Subcutaneous adipose tissue (tissue), 4 donors: Measurements from ENCODE around the gene HOXB1. TPM values are rescaled to one million over a fixed set of nuclear protein-coding genes. Genes with fewer than 3 reads are reported as not detected.

ENCODE experiments used
- CTCF ChIP-seq: fragments of 450-650 bp; IDR thresholded peaks from one replicate; pipeline ENCODE4 v1.5.1; 2016; ENCODE audit warnings: low read depth, mild to moderate bottlenecking, control low read depth, antibody characterized with exemption, moderate library complexity
- total RNA-seq, 4 donors: library from RNA; depleted of rRNA; stranded (reverse); fragments of >200 nt; gene quantifications; one replicate each; pipeline ENCODE4 v1.1.0, GENCODE V29; 2016

HOXB1 gene
- total RNA-seq, 4 donors from 2014 or later = not detected

DNA sequence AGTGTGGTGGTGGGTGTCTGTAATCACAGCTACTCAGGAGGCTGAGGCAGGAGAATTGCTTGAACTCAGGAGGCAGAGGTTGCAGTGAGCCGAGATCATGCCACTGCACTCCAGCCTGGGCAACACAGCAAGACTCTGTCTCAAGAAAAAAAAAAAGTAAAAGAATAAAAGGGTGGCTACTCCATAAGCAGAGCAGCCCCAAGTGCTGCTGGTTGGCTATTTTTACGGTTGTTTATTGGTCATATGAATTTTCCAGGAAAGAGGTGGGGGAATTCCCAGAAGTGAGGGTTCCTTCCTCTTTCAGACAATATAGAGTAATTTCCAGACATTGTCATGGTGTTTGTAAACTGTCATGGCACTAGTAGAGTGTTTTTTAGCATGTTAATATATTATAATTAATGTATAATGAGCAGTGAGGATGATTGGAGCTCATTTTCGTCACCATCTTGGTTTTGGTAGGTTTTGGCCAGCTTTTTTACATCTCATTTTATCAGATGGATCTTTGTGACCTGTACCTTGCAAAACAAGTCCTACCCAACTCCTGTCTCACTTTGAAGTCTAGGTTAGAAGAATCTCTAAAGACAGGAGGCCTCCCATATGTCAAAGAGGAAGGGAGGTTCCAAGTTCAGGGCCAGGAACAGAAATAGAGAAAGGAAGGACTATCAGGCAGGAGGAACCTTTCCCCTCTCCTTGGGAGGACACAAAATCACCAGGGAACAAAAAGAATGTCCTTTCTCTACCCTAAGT lies 39.1 kb downstream of the HOXB1 start:
- no peak for TF ChIP-seq CTCF

DNA sequence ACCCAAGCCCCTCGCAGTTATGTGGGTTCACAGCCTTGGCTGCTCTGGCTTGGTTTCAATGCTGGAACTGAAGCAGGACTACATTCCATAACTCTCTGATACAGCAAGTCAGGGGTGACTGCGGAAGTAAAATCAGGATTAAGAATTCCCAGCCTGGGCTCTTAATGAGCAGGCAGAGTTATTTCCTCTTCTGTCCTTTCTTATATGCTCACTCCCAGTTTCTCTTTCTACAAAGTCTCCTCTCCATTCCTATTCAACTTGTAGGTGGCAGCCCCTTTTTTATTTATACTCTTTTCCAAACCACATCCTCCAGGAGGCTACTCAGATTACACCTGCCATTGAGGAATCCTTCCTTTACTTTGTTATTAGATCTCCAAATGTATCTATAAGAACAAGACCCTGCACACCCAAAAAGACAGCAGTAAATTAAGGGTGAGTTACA lies 40.3 kb downstream of the HOXB1 start:
- TF ChIP-seq CTCF = no peak

GRCh38 chr17:48489781-48490180 lies 41.0 kb downstream of the HOXB1 start:
- TF ChIP-seq CTCF = no peak

GRCh38 chr17:48488548-48489106 lies 42.2 kb downstream of the HOXB1 start:
- TF ChIP-seq CTCF = no peak

DNA sequence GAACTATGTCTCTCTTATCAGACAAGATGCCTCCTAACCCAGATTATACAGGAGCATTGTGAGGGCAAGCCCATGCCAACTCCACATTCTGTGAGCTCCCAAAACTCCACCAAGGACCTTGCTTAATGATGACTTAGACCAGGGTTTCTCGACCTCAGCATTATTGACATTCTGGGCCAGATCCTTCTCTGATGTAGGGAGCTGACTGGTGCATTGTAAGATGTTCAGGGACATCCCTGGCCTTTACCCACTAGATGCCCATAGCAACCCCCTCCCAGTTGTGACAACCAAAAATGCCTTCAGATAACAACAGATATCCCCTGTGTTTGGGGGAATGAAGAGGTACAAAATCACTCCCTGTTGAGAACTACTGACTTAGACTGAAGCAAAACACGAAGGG lies 43.6 kb downstream of the HOXB1 start:
- no peak for TF ChIP-seq CTCF

GRCh38 chr17:48486557-48486956 lies 44.3 kb downstream of the HOXB1 start:
- TF ChIP-seq CTCF = no peak

DNA sequence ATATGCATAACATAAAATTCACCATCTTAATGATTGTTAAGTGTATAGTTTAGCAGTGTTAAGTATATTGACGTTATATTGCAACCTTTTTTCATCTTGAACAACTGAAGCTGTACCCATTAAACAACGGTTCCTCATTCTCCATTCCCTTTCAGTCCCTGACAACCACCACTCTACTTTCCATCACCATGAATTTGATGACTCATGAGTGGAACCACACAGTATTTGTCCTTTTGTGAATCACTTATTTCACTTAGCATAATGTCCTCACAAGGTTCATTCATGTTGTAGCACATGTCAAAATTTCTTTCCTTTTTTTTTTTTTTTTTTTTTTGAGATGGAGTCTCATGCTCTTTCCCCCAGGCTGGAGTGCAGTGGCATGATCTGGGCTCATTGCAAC lies 46.0 kb downstream of the HOXB1 start:
- no peak for TF ChIP-seq CTCF
